Natural killer cell treated with Interleukin-12 subunit alpha and Interleukin-12 subunit beta and Interleukin-15 and Interleukin-18, amount 100 ng/mL, for 72 hours (primary cell): Measurements from ENCODE around the gene SPATC1L. TPM values are rescaled to one million over a fixed set of nuclear protein-coding genes. Genes with fewer than 3 reads are reported as not detected.
A peak's percentile ranks its signal among the peaks of the same experiment; 100 is the strongest.
"Not testable (repeated sequence)": the region's sequence is repeated elsewhere in the genome, so short reads cannot be mapped to it uniquely, and the experiment has no call there.

ENCODE experiments used
- ATAC-seq, 2 donors: fragments of 150-1000 bp; cut with Tn5 transposase in 1 of 2; sonication (Bioruptor Pico), chemical (Tn5 transposase) in 1 of 2; 2 replicates each; pipeline ENCODE4 v1.10.0; 2021
- DNase-seq: peaks from one replicate; pipeline ENCODE4 v3.0.0; 2022; ENCODE audit warnings: low spot score
- H3K27ac Mint-ChIP-seq, 2 donors: 1 replicate in 1 of 2; 2 replicates in 1 of 2; pipeline ENCODE4 v1.8.0; 2022; ENCODE audit warnings: mixed read lengths in 2 of 2, mild to moderate bottlenecking in 1 of 2, moderate library complexity in 1 of 2
- H3K27me3 Mint-ChIP-seq, 2 donors: 1 replicate in 1 of 2; 2 replicates in 1 of 2; pipeline ENCODE4 v1.8.0; 2022; ENCODE audit warnings: mixed read lengths in 2 of 2
- H3K36me3 Mint-ChIP-seq: one replicate; pipeline ENCODE4 v1.8.0; 2022; ENCODE audit warnings: mixed read lengths
- H3K4me1 Mint-ChIP-seq, 2 donors: 1 replicate in 1 of 2; 2 replicates in 1 of 2; pipeline ENCODE4 v1.8.0; 2022; ENCODE audit warnings: low read depth in 2 of 2, mixed read lengths in 2 of 2, mild to moderate bottlenecking in 1 of 2
- H3K4me3 Mint-ChIP-seq: one replicate; pipeline ENCODE4 v1.8.0; 2022; ENCODE audit warnings: mixed read lengths
- H3K9me3 Mint-ChIP-seq: 2 replicates; pipeline ENCODE4 v1.8.0; 2022; ENCODE audit warnings: mixed read lengths
- total RNA-seq, 2 donors: library from RNA; stranded (reverse); gene quantifications; one replicate each; pipeline ENCODE4 v1.2.3, GENCODE V29; 2022

The SPATC1L gene
- total RNA-seq, 2 donors from 2014 or later: 5.0 TPM; not detected in 1

DNA sequence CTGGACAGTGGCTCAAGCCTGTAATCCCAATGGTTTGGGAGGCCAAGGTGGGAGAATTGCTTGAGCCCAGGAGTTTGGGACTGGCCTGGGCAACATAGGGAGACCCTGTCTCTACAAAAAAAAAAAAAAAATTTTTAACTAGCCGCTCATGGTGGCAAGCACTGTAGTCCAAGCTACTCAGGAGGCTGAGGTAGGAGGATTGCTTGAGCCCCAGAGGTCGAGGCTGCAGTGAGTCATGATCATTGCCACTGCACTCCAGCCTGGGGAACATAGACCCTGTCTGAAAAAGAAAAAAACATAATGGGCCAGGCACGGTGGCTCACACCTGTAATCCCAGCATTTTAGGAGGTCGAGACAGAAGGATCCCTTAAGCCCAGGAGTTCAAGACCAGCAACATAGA is 5.3 kb downstream of the SPATC1L start:
- H3K36me3 Mint-ChIP-seq: peaks cover 22% of the 10 kb centered on the region
- H3K27me3 Mint-ChIP-seq: peaks cover 6 to 31% of the 10 kb centered on the region in 2 donors
- no peak overlapping the region for H3K4me3 Mint-ChIP-seq
- ATAC-seq (no peak), DNase-seq (no peak)
- no peak overlapping the region for H3K27ac Mint-ChIP-seq
- H3K4me1 Mint-ChIP-seq: no peaks in the 10 kb centered on the region
- H3K9me3 Mint-ChIP-seq: peaks cover 4% of the 10 kb centered on the region

DNA sequence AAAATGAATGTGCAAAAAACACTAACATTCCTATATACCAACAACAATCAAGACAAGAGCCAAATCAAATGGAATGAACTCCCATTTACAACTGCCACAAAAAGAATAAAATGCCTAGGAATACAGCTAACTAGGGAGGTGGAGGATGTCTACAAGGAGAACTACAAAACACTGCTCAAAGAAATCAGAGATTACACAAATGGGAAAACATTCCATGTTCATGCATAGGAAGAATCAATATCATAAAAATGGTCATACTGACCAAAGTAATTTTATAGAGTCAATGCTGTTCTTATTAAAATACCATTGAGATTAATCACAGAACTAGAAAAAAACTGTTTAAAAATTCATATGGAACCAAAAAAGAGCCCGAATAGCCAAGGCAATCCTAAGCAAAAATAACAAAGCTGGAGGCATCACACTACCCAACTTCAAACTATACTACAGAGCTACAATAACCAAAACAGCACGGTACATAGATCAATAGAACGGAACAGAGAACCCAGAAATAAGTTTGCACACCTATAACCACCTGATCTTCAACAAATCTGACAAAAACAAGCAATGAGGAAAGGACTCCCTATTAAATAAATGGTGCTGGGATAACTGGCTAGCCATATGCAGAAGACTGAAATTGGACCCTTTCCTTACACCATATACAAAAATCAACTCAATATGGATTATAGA is 7.7 kb downstream of the SPATC1L start:
- DNase-seq, ATAC-seq, H3K9me3 Mint-ChIP-seq, H3K27ac Mint-ChIP-seq, H3K4me3 Mint-ChIP-seq, H3K4me1 Mint-ChIP-seq: not testable (repeated sequence)
- H3K27me3 Mint-ChIP-seq: peaks cover 6 to 31% of the 10 kb centered on the region in 2 donors
- peaks cover 22% of the 10 kb centered on the region for H3K36me3 Mint-ChIP-seq

DNA sequence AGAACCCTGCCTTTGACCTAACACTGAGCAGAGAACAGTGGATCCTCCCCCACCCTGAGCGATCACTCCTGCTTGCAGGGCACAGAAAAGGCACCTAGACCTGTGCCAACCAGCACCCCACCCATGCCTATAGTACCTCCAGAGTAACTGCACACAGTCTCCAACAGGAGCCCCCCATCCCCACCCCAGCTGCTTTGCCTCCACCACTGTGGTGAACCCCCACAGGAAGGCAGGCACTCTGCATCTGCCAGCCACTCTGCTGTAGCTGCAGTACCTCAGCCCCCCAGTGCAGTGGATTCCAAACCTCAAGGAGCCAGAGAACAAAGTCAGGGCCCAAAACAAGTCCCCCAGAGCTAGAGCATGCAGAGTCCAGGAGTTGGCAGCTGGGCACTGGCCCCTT is 10.7 kb downstream of the SPATC1L start:
- DNase-seq (peak; percentile 45), ATAC-seq (no peak)
- H3K36me3 Mint-ChIP-seq: peaks cover 22% of the 10 kb centered on the region
- H3K9me3 Mint-ChIP-seq: peaks cover 4% of the 10 kb centered on the region
- peaks cover 0 to 4% of the 10 kb centered on the region in 2 donors for H3K4me1 Mint-ChIP-seq
- no peak overlapping the region for H3K27ac Mint-ChIP-seq
- H3K27me3 Mint-ChIP-seq: peaks cover 6 to 31% of the 10 kb centered on the region in 2 donors
- no peak overlapping the region for H3K4me3 Mint-ChIP-seq

DNA sequence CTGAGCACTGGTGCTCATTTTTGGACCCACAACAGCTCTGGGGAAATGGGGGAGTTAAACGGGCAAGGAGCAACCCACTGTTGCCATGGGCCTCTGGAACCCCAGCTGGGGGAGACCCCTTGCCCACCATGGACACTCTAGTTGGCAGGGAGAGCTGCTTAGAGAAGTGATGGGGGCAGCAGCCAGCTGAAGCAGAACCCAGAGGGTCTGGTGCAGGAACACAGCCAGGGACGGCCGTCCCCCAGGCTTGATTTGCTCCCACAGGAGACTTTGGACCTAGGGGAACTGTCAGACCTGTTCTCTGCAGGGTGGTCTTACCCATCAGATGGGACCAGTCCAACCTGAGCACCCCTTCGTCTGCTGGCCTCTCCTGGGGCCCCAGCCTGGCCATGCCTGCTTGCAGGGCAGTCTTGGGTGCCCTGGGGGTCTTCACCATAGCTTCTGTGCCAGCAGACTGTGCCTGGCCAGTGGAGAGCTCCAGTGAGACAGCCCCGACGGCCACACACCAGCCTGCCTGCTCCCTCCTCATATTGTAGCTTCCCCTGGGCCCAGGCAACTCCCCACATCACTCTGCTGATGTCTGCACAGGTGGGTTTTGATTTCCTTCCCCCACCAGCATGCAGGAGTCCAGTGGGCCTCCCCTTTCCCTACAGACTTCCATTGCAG is 11.3 kb downstream of the SPATC1L start:
- no peak overlapping the region for H3K27ac Mint-ChIP-seq
- peaks cover 0 to 4% of the 10 kb centered on the region in 2 donors for H3K4me1 Mint-ChIP-seq
- peaks cover 4% of the 10 kb centered on the region for H3K9me3 Mint-ChIP-seq
- H3K4me3 Mint-ChIP-seq: no peak overlapping the region
- peaks cover 6 to 31% of the 10 kb centered on the region in 2 donors for H3K27me3 Mint-ChIP-seq
- DNase-seq (peak; percentile 53), ATAC-seq (no peak)
- H3K36me3 Mint-ChIP-seq: peaks cover 22% of the 10 kb centered on the region

DNA sequence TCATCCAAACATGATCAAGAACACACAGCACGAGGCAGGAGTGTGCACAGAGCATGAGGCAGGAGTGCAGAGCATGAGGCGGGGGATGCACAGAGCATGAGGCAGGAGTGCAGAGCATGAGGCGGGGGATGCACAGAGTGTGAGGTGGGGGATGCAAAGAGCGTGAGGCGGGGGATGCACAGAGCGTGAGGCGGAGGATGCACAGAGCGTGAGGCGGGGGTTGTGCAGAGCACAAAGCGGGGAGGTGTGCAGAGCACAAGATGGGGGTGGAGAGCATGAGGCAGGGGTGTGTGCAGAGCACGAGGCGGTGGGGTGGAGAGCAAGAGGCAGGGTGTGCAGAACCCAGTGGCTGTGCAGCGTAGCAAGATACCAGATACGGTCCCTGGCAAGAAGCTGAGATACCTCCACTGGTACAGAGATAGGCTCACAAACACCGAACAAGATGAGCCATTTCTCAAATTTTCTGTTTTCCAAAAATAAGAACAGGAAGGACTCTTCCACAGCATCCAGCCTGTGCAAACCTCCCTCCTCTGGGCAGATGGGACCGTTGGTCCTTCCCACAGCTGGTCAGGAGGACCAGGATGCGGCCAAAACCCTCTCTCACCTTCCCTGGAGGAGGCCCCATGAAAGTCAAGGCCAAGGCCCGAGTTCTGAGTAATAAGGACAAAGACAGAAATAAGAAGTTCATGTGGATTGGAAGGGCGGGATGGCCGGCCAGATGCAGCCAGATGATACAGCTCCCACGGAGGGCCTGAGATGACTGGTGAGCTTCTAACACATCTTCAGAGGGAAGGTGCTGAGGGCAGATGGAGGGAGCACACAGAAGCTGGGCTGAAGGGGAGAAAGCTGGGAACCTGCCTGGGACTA is 12.0 kb downstream of the SPATC1L start:
- Mint-ChIP-seq H3K36me3 (peaks cover 22% of the 10 kb centered on the region), H3K4me3 (no peak overlapping the region), H3K27ac (no peak overlapping the region), H3K9me3 (peaks cover 4% of the 10 kb centered on the region), H3K27me3 (peaks cover 6 to 32% of the 10 kb centered on the region in 2 donors), H3K4me1 (peaks cover 0 to 4% of the 10 kb centered on the region in 2 donors)
- DNase-seq: no peak
- ATAC-seq: peak in 1 of 2 donors; percentile 31

DNA sequence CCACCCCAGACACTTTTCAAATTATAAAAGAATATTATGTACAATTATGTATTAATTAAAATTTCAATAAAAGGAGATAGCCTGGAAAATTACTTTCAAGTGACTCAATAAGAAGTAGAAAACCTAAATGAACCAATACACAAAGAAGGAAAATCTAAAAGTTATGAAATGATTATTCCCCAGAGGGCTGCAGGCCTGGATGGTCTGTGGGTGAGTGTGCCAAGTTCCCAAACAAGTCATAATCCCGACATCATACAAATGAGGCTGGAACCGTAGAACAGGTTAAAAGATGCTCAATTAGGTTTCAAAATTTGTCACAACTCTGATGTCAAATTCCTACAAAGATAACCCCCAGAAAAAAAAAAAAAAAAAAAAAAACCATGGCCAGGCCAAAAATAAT is 12.7 kb downstream of the SPATC1L start:
- Mint-ChIP-seq H3K27ac (no peak overlapping the region), H3K4me3 (no peak overlapping the region), H3K27me3 (peaks cover 6 to 33% of the 10 kb centered on the region in 2 donors), H3K36me3 (peaks cover 22% of the 10 kb centered on the region), H3K9me3 (peaks cover 4% of the 10 kb centered on the region), H3K4me1 (peaks cover 0 to 4% of the 10 kb centered on the region in 2 donors)
- DNase-seq (no peak), ATAC-seq (no peak)

DNA sequence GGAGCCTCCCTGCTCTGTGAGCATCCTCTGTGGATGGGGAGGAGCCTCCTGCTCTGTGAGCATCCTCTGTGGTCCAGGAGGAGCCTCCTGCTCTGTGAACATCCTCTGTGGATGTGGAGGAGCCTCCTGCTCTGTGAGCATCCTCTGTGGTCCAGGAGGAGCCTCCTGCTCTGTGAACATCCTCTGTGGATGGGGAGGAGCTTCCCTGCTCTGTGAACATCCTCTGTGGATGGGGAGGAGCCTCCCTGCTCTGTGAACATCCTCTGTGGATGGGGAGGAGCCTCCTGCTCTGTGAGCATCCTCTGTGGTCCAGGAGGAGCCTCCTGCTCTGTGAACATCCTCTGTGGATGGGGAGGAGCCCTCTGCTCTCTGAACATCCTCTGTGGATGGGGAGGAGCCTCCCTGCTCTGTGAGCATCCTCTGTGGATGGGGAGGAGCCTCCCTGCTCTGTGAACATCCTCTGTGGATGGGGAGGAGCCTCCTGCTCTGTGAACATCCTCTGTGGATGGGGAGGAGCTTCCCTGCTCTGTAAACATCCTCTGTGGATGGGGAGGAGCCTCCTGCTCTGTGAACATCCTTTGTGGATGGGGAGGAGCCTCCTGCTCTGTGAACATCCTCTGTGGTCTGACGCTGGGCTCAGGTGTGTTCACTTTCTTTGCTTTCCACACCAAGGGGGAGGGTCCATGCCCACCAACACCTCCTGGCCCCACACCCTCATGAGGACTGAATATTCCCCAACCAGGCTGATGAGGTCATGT is 13.6 kb downstream of the SPATC1L start:
- not testable (repeated sequence) for H3K4me3 Mint-ChIP-seq, H3K4me1 Mint-ChIP-seq, H3K9me3 Mint-ChIP-seq, ATAC-seq, DNase-seq
- Mint-ChIP-seq H3K27me3 (peaks cover 6 to 30% of the 10 kb centered on the region in 2 donors), H3K36me3 (peaks cover 15% of the 10 kb centered on the region), H3K27ac (peak overlapping the region in 1 of 2 donors; percentile 29)

DNA sequence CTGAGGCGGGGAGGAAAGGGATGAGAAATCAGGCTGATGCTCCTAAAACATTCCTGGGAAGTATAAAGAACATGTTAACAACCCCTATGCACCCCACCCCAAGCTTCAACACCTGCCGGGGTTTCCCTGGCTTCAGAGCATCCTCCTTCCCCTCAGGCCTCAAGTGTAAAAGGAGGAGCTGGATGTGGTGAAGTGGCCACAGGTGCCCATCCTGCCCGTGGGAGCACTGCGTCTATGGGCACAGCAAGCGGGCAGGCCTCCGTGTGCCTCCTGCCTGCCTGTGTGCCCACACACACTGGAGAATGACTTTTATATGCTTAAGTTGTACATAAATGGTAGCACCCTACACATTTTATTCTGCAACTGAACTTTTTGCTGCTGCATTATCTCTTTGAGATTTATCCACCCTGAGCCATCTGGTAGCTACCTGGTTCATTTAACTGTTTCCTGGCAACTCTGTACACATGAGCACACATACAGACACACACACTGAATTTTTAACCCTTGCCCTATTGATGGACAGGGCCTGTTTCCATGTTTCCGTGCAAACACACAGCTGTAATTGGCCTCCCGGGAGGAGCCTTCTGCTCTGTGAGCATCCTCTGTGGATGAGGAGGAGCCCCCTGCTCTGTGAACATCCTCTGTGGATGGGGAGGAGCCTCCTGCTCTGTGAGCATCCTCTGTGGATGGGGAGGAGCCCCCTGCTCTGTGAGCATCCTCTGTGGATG is 15.4 kb downstream of the SPATC1L start:
- no peak for ATAC-seq
- Mint-ChIP-seq H3K9me3 (no peaks in the 10 kb centered on the region), H3K36me3 (no peaks in the 10 kb centered on the region), H3K27ac (no peak overlapping the region), H3K27me3 (peaks cover 0 to 26% of the 10 kb centered on the region in 2 donors), H3K4me1 (peaks cover 0 to 4% of the 10 kb centered on the region in 2 donors), H3K4me3 (no peak overlapping the region)
- no peak for DNase-seq

DNA sequence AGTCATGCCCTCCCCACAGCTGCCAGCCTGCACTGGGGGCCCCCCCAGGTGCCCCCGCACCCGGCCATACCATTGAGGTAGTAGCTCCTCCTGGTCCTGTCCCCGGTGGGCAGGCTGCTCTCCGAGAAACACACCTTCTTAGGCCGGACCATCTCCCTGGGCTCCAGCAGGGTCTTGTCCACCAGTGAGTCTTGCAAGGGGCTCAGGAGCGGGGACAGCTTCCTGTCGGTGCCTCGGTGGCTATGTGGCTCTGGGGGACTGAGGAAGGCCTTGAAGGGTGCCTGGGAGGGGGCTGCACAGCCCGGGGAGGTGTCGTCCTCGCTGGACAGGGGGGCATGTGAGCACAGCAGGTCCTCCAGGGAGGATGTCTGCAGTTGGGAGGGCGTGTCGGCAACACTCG is 16.0 kb downstream of the SPATC1L start:
- Mint-ChIP-seq H3K27me3 (peaks cover 4 to 32% of the 10 kb centered on the region in 2 donors), H3K27ac (no peak overlapping the region), H3K4me1 (peaks cover 0 to 4% of the 10 kb centered on the region in 2 donors), H3K36me3 (no peaks in the 10 kb centered on the region), H3K4me3 (no peak overlapping the region), H3K9me3 (no peaks in the 10 kb centered on the region)
- ATAC-seq (no peak), DNase-seq (peak; percentile 56)

DNA sequence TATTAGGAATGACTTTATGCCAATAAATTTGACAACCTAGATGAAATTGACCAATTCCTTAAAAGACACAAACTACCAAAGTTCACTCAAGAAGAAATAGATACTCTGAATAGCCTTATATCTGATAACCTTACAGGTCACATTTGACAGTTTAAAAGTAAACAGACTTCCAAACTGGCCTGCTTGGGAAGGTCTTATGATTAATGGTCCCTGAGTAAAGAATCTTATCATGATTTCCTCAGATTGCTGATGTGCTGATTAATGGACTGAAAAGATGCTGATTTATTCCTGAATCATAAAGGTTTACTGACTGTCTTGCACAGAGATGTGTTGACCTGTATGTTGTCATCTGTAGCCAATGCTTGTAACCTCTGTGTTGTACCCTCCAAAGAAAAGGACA is 19.2 kb downstream of the SPATC1L start:
- no peaks in the 10 kb centered on the region for H3K9me3 Mint-ChIP-seq

DNA sequence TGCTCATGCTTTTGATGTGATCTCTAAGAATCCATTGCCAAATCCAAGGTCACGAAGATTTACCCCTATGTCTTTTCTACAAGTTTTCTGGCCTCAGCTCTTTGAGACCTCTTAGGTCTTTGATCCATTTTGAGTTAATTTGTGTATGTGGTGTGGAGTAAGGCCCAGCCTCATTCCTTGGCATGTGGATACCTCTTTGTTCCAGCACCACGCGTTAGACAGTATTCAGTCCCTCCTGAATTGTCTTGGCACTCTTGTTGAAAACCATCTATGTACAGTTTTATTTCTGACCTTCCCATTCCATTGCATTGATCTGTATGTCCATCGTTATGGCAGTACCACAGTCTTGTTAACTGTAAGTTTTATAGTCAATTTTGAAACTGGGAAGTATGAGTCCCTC is 20.9 kb downstream of the SPATC1L start:
- Mint-ChIP-seq H3K9me3 (no peaks in the 10 kb centered on the region), H3K27me3 (peaks cover 7 to 39% of the 10 kb centered on the region in 2 donors), H3K4me1 (no peaks in the 10 kb centered on the region), H3K27ac (no peak overlapping the region), H3K4me3 (no peak overlapping the region), H3K36me3 (no peaks in the 10 kb centered on the region)
- ATAC-seq (no peak), DNase-seq (no peak)

More for the DNA sequence above, 19.2 kb downstream of the SPATC1L start:
- Mint-ChIP-seq H3K4me1 (no peaks in the 10 kb centered on the region), H3K36me3 (no peaks in the 10 kb centered on the region), H3K27ac (no peak overlapping the region), H3K27me3 (peaks cover 7 to 39% of the 10 kb centered on the region in 2 donors), H3K4me3 (no peak overlapping the region)
- DNase-seq: no peak
- ATAC-seq: no peak

DNA sequence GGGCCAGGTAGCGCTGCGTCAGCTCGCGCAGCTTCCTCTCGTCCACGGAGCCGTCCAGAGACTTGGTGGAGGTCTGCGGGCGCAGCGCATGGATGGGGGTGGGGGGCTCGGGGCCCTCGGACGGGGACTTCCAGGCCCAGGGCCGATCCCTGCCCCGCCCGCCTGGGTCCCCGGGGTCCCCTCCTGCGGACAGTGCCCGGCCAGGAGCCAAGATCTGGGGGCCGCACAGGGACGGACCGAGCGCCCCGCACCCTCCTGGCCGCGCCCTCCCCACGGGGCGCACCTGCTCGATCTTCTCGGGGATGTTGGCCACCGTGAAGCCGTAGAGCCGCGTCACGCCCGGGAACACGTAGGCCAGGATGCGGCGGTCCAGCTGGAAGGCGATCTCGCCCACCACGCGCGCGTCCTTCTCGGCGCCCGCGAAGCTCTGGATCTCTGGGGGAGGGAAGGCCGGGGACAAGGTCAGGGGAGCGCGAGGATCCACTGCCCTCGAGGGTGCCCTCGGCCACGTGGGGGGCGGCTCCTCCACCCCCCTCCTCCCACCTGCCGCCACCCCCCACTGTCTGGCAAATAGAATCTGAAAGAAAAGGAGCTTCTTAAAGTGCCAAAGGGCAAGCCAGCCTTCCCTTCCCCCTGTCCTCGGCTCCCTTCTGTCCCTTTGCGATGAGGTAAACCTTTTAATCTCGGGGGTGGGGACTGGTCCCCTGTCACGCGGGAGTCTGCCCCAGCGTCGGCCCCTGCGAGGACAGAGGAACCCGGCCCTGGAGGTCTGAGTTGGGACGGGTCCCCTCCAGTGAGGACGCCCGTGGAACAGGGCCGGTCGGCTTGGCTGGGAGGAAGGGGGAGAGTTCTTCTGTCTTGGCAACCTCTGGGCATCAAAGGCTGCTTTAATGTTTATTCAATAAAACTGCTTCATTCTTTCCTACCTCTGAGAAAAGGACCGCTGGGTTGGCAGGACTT is 22.3 kb downstream of the SPATC1L start:
- ATAC-seq (no peak), DNase-seq (peak; percentile 62)
- H3K27me3 Mint-ChIP-seq: peaks cover 7 to 35% of the 10 kb centered on the region in 2 donors
- H3K36me3 Mint-ChIP-seq: no peaks in the 10 kb centered on the region
- no peaks in the 10 kb centered on the region for H3K4me1 Mint-ChIP-seq
- no peak overlapping the region for H3K27ac Mint-ChIP-seq
- H3K9me3 Mint-ChIP-seq: no peaks in the 10 kb centered on the region
- H3K4me3 Mint-ChIP-seq: no peak overlapping the region
